HL-60 (cell line): Measurements from ENCODE around the gene COL25A1.
A peak's percentile ranks its signal among the peaks of the same experiment; 100 is the strongest.

Source experiments
- DNase-seq, 2 experiments: peaks; one replicate each; pipeline ENCODE4 v3.0.0-alpha.2; 2010 to 2020; ENCODE audit warnings: low read depth in 1 of 2, low spot score in 1 of 2
- H3K27ac ChIP-seq: fragments of 250-450 bp; sonication (Bioruptor Pico); replicated peaks from 2 replicates; pipeline ENCODE4 v1.5.1; 2020; ENCODE audit warnings: mild to moderate bottlenecking, moderate library complexity
- H3K27me3 ChIP-seq: fragments of 250-450 bp; sonication (Bioruptor Pico); 2 replicates; pipeline ENCODE4 v1.5.1; 2021; ENCODE audit warnings: mild to moderate bottlenecking, moderate library complexity; ENCODE audit not compliant: insufficient read depth, poor library complexity, severe bottlenecking
- H3K4me3 ChIP-seq: replicated peaks from 2 replicates; pipeline ENCODE4 v1.5.1; 2011; ENCODE audit warnings: mild to moderate bottlenecking, control low read depth, low read length; ENCODE audit not compliant: insufficient read depth
- CTCF ChIP-seq: IDR thresholded peaks from one replicate; pipeline ENCODE4 v1.5.1; 2011; ENCODE audit warnings: low read length, control low read depth, inconsistent platforms; ENCODE audit not compliant: insufficient read depth
- GABPA ChIP-seq: IDR thresholded peaks from 2 replicates; pipeline ENCODE4 v1.6.1; 2012; ENCODE audit warnings: low read depth
- POLR2AphosphoS5 ChIP-seq: IDR thresholded peaks from 2 replicates; pipeline ENCODE4 v1.6.1; 2012; ENCODE audit warnings: low read depth
- REST ChIP-seq: IDR thresholded peaks from 2 replicates; pipeline ENCODE4 v1.6.1; 2012; ENCODE audit warnings: low read depth; ENCODE audit not compliant: insufficient replicate concordance
- SPI1 ChIP-seq: IDR thresholded peaks from 2 replicates; pipeline ENCODE4 v1.6.1; 2012; ENCODE audit warnings: low read depth, mild to moderate bottlenecking, borderline replicate concordance

The COL25A1 gene

GRCh38 chr4:109215506-109215905 is 87.0 kb downstream of the COL25A1 start:
- Histone ChIP-seq H3K27me3 (no peaks in the 10 kb centered on the region), H3K4me3 (no peak overlapping the region), H3K27ac (no peak overlapping the region)
- TF ChIP-seq SPI1 (no peak), GABPA (no peak), POLR2AphosphoS5 (no peak), REST (no peak), CTCF (no peak)
- no peak for DNase-seq

DNA sequence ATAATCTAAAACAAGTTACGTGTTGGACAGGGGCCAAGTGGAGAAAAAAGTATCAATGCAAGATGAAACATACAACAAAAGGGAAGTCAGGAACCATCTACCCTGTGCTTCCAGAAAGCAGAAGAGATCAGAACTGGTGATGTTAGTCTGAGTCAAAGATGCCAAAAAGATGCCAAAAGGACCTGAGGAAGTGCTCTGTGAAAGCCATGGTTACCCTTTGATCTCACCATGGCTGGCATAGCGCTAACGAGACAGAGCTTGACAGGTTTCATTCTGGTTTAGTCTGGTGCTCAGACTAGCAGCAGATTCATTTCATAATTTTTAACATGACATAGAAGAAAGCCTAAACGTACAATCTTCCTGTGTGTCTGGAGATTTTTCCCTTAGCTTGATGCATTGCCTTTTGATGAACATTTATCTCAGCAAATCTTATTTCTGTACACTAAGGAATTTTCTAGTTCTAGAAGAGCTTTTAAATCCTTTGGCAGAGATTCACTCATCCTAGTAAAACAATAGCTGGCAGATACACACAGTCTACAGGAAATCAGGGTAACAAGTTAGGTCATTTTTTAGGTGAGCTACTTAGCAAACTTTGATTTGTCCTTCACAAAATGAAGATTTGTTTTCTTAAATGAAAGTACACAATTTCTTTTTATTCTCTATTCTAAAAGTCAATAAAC is 87.7 kb downstream of the COL25A1 start:
- TF ChIP-seq CTCF (no peak), GABPA (no peak), SPI1 (peak; percentile 17; the same call in 1 of the 2 replicates), REST (no peak)
- no peak overlapping the region for H3K4me3 ChIP-seq
- H3K27ac ChIP-seq: no peak overlapping the region
- no peak for DNase-seq
- no peaks in the 10 kb centered on the region for H3K27me3 ChIP-seq

GRCh38 chr4:109213056-109213455 is 89.4 kb downstream of the COL25A1 start:
- H3K4me3 ChIP-seq: no peak overlapping the region
- TF ChIP-seq CTCF (no peak), GABPA (no peak), POLR2AphosphoS5 (no peak), SPI1 (no peak), REST (no peak)
- no peak overlapping the region for H3K27ac ChIP-seq
- H3K27me3 ChIP-seq: no peaks in the 10 kb centered on the region
- no peak for DNase-seq
